ENCODE results near the gene EMC10. TPM values are rescaled to one million over a fixed set of nuclear protein-coding genes. Genes with fewer than 3 reads are reported as not detected.
A peak's percentile ranks its signal among the peaks of the same experiment; 100 is the strongest.
"Not testable (repeated sequence)": the region's sequence is repeated elsewhere in the genome, so short reads cannot be mapped to it uniquely, and the experiment has no call there.

Gene EMC10
- total RNA-seq, 1 donor from 2014 or later, result 79.2 TPM

- Mint-ChIP-seq H3K27me3 (peaks cover 4% of the 10 kb centered on the region), H3K4me3 (no peak within 1 kb of the TSS), H3K9me3 (no peaks in the 10 kb centered on the region), H3K36me3 (ENCODE audit: low read depth) (peaks cover 6% of the 10 kb centered on the region), H3K27ac (peak within 1 kb of the TSS; percentile 46), H3K4me1 (peaks cover 15% of the 10 kb centered on the region)
- intact Hi-C loops (cut with micrococcal nuclease), result loop anchor here (10.0 kb wide), 1 partner anchor 79 kb away; the partner anchor contains the start of gene MYBPC2
- DNase-seq, result peak; percentile 62
Observed at GRCh38 chr19:50513746-50514345, 37.5 kb downstream of the EMC10 start, which contains the start of gene ASPDH. ASPDH (minus strand) TSS chr19:50513913; CDS start chr19:50513823, 90 bp downstream.

GRCh38 chr19:50514346-50515167 is 38.2 kb downstream of the EMC10 start:
- Mint-ChIP-seq H3K4me1 (peaks cover 12% of the 10 kb centered on the region), H3K36me3 (ENCODE audit: low read depth) (peaks cover 1% of the 10 kb centered on the region), H3K4me3 (no peak overlapping the region), H3K9me3 (no peaks in the 10 kb centered on the region), H3K27ac (no peak overlapping the region), H3K27me3 (peaks cover 4% of the 10 kb centered on the region)
- DNase-seq, result no peak
- intact Hi-C loops (cut with micrococcal nuclease), result loop anchor here (10.0 kb wide), 1 partner anchor 80 kb away; the partner anchor contains the start of gene MYBPC2

GRCh38 chr19:50515168-50515561 is 38.9 kb downstream of the EMC10 start:
- H3K9me3 Mint-ChIP-seq, result no peaks in the 10 kb centered on the region
- no peak overlapping the region for H3K4me3 Mint-ChIP-seq
- no peak for DNase-seq
- peaks cover 1% of the 10 kb centered on the region for H3K36me3 Mint-ChIP-seq (ENCODE audit: low read depth)
- intact Hi-C loops (cut with micrococcal nuclease), result loop anchor here (10.0 kb wide), 1 partner anchor 80 kb away; the partner anchor contains the start of gene MYBPC2
- H3K27me3 Mint-ChIP-seq, result peaks cover 4% of the 10 kb centered on the region
- H3K4me1 Mint-ChIP-seq, result peaks cover 12% of the 10 kb centered on the region
- no peak overlapping the region for H3K27ac Mint-ChIP-seq

GRCh38 chr19:50516456-50516855 is 40.1 kb downstream of the EMC10 start:
- Mint-ChIP-seq H3K36me3 (ENCODE audit: low read depth) (no peaks in the 10 kb centered on the region), H3K9me3 (no peaks in the 10 kb centered on the region), H3K4me3 (no peak overlapping the region), H3K4me1 (peaks cover 4% of the 10 kb centered on the region), H3K27ac (no peak overlapping the region), H3K27me3 (peaks cover 3% of the 10 kb centered on the region)
- no peak for DNase-seq
- intact Hi-C loops (cut with micrococcal nuclease), result loop anchor here (10.0 kb wide), 1 partner anchor 82 kb away; the partner anchor contains the start of gene MYBPC2

- no peak overlapping the region for H3K4me3 Mint-ChIP-seq
- no peak for DNase-seq
- peaks cover 3% of the 10 kb centered on the region for H3K27me3 Mint-ChIP-seq
- H3K9me3 Mint-ChIP-seq, result no peaks in the 10 kb centered on the region
- no peaks in the 10 kb centered on the region for H3K36me3 Mint-ChIP-seq (ENCODE audit: low read depth)
- H3K4me1 Mint-ChIP-seq, result no peaks in the 10 kb centered on the region
- intact Hi-C loops (cut with micrococcal nuclease), result loop anchor here (10.0 kb wide), 1 partner anchor 82 kb away; the partner anchor contains the start of gene MYBPC2
- no peak overlapping the region for H3K27ac Mint-ChIP-seq
Observed at GRCh38 chr19:50516964-50517703, 40.8 kb downstream of the EMC10 start.

GRCh38 chr19:50517704-50518075 is 41.4 kb downstream of the EMC10 start:
- no peak for DNase-seq
- Mint-ChIP-seq H3K4me3 (no peak overlapping the region), H3K27ac (no peak overlapping the region), H3K9me3 (no peaks in the 10 kb centered on the region), H3K4me1 (no peaks in the 10 kb centered on the region), H3K36me3 (ENCODE audit: low read depth) (no peaks in the 10 kb centered on the region), H3K27me3 (peaks cover 3% of the 10 kb centered on the region)
- intact Hi-C loops (cut with micrococcal nuclease), result loop anchor here (10.0 kb wide), 1 partner anchor 83 kb away; the partner anchor contains the start of gene MYBPC2

- no peak for DNase-seq
- no peaks in the 10 kb centered on the region for H3K4me1 Mint-ChIP-seq
- intact Hi-C loops (cut with micrococcal nuclease), result loop anchor here (10.0 kb wide), 1 partner anchor 84 kb away; the partner anchor contains the start of gene MYBPC2
- H3K27me3 Mint-ChIP-seq, result peaks cover 3% of the 10 kb centered on the region
- H3K9me3 Mint-ChIP-seq, result no peaks in the 10 kb centered on the region
- H3K4me3 Mint-ChIP-seq, result no peak overlapping the region
- no peak overlapping the region for H3K27ac Mint-ChIP-seq
- H3K36me3 Mint-ChIP-seq (ENCODE audit: low read depth), result no peaks in the 10 kb centered on the region
Observed at GRCh38 chr19:50518091-50519005, 42.0 kb downstream of the EMC10 start.

GRCh38 chr19:50519006-50519575 is 42.8 kb downstream of the EMC10 start:
- no peak for DNase-seq
- no peaks in the 10 kb centered on the region for H3K36me3 Mint-ChIP-seq (ENCODE audit: low read depth)
- intact Hi-C loops (cut with micrococcal nuclease), result loop anchor here (10.0 kb wide), 1 partner anchor 84 kb away; the partner anchor contains the start of gene MYBPC2
- H3K4me3 Mint-ChIP-seq, result no peak overlapping the region
- H3K27me3 Mint-ChIP-seq, result peaks cover 3% of the 10 kb centered on the region
- no peaks in the 10 kb centered on the region for H3K9me3 Mint-ChIP-seq
- no peak overlapping the region for H3K27ac Mint-ChIP-seq
- no peaks in the 10 kb centered on the region for H3K4me1 Mint-ChIP-seq

GRCh38 chr19:50520822-50521465 is 44.6 kb downstream of the EMC10 start:
- Mint-ChIP-seq H3K27me3 (no peaks in the 10 kb centered on the region), H3K4me3 (no peak overlapping the region), H3K4me1 (no peaks in the 10 kb centered on the region), H3K9me3 (no peaks in the 10 kb centered on the region), H3K27ac (no peak overlapping the region), H3K36me3 (ENCODE audit: low read depth) (no peaks in the 10 kb centered on the region)
- intact Hi-C loops (cut with micrococcal nuclease), result no loop called here
- no peak for DNase-seq

GRCh38 chr19:50522881-50523280 is 46.6 kb downstream of the EMC10 start:
- intact Hi-C loops (cut with micrococcal nuclease), result no loop called here
- H3K9me3 Mint-ChIP-seq, result no peaks in the 10 kb centered on the region
- no peaks in the 10 kb centered on the region for H3K27me3 Mint-ChIP-seq
- H3K36me3 Mint-ChIP-seq (ENCODE audit: low read depth), result no peaks in the 10 kb centered on the region
- no peaks in the 10 kb centered on the region for H3K4me1 Mint-ChIP-seq
- H3K4me3 Mint-ChIP-seq, result no peak overlapping the region
- DNase-seq, result no peak
- no peak overlapping the region for H3K27ac Mint-ChIP-seq

GRCh38 chr19:50528052-50528451 is 51.7 kb downstream of the EMC10 start:
- H3K9me3 Mint-ChIP-seq; H3K4me1 Mint-ChIP-seq; H3K4me3 Mint-ChIP-seq; H3K27me3 Mint-ChIP-seq; H3K27ac Mint-ChIP-seq; intact Hi-C loops (cut with micrococcal nuclease); H3K36me3 Mint-ChIP-seq (ENCODE audit: low read depth); DNase-seq: not testable (repeated sequence)

GRCh38 chr19:50531171-50531612 is 54.9 kb downstream of the EMC10 start:
- intact Hi-C loops (cut with micrococcal nuclease), result no loop called here
- no peak for DNase-seq
- peaks cover 4% of the 10 kb centered on the region for H3K9me3 Mint-ChIP-seq
- H3K36me3 Mint-ChIP-seq (ENCODE audit: low read depth), result no peaks in the 10 kb centered on the region
- no peaks in the 10 kb centered on the region for H3K4me1 Mint-ChIP-seq
- H3K27ac Mint-ChIP-seq, result no peak overlapping the region
- no peak overlapping the region for H3K4me3 Mint-ChIP-seq
- H3K27me3 Mint-ChIP-seq, result no peaks in the 10 kb centered on the region

All from activated CD4-positive, alpha-beta T cell treated with anti-CD3 and anti-CD28 coated beads, Interleukin-2, amount 10 ng/mL, durations not matched to agents 24 days and 14 days (primary cell).